MV-4-11 (cell line): ENCODE data around the gene WDR19.
"Not testable (repeated sequence)": the region's sequence is repeated elsewhere in the genome, so short reads cannot be mapped to it uniquely, and the experiment has no call there.

Experiments
- DNase-seq: peaks from one replicate; lab custom pipeline; 2025; lab: John Stamatoyannopoulos, UW

The WDR19 gene

DNA sequence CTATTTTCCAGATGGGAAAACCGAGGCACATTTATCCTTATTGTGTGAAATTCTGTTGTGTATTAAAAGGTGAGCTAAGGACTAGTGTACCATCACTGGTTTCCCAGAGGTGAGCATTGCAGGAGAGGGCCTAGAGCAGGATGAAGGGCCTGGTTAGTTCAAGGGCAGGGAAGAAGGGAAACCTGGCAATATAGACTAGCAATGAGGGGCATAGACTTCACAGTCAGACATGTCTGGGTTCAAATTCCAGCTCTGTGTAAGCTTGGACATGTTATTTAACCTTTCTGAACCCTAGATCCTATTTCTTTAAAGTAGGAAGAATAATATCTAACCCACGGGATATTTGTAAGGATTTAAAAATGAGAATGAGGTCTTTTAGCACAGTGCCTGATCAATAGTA is 50.8 kb downstream of the WDR19 start:
- DNase-seq = no peak

DNA sequence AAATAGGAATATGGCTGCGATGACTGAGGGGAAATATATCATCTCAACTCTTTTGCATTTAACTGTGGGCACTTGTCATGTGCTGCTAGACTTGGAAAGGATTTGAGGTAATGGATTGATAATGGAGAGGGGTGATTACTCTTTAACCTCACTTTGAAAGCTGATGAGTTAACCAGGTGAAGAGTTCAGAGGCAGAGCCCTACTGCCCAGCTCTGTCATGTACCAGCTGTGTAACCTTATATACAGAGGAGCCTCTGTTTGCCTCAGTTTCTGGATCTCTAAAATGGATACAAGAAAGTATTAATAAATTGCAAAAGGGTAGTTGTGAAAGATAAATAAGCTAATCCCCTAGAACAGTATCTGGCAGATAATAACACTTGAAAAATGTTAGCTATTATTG is 51.5 kb downstream of the WDR19 start:
- no peak for DNase-seq

- no peak for DNase-seq
Measured at GRCh38 chr4:39235021-39235420, 52.7 kb downstream of the WDR19 start.

- DNase-seq = no peak
Measured at GRCh38 chr4:39235696-39236095, 53.4 kb downstream of the WDR19 start.

DNA sequence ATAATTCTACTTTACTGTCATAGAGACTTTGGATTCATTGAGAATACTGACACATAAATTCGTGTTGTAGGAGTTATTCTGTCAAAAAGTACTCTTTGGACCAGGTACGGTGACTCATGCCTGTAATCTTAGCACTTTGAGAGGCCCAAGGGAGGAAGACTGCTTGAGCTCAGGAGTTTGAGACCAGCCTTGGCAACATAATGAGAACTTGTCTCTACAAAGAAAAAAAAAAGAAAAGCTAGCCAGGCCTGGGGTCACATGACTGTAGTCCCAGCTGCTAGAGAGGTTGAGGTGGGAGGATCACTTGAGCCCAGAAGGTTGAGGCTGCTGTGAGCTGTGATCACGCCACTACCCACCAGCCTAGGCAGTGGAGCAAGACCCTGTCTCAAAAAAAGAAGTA is 54.9 kb downstream of the WDR19 start:
- no peak for DNase-seq

GRCh38 chr4:39243462-39243861 is 61.1 kb downstream of the WDR19 start:
- DNase-seq = no peak

- DNase-seq = no peak
Measured at GRCh38 chr4:39255266-39255665, 72.9 kb downstream of the WDR19 start.

GRCh38 chr4:39255871-39256270 is 73.5 kb downstream of the WDR19 start:
- no peak for DNase-seq

DNA sequence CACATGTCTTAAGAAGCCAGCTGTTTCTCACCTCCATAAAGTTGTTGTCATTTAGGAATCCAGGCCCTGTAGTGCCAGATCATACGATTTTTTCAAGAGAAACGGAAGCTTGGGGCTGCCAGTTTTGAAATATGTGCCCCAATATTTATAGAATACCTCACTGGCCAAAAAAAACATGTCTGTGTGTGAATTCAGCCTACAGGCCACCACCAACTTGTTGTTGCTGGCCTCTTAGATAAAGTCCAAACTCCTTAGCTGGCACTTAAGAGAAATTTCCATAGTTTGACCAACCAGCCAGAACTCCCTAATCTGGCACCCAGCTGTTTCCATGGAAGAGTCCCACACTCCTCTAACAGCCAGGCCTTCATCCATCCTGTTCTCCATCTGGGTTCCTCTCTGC is 74.1 kb downstream of the WDR19 start:
- DNase-seq = no peak

GRCh38 chr4:39259571-39260330 is 77.4 kb downstream of the WDR19 start:
- no peak for DNase-seq

DNA sequence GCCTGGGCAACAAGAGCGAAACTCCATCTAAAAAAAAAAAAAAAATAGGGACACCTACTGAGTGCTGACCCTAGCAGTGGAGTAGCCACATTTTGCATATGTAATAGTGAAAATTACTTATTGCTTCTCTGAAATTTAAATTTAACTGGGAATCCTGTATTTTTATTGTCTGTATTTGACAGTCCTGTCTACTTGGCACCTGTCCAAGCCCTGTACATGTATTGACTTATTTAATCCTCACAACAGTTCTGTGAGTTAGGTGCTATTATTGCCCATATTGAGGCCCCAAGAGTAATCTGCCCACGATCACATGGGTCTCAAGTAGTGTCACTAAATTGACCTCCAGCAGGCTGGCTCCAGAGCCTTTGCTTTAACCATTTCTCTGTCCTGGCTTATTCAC is 81.6 kb downstream of the WDR19 start:
- DNase-seq = no peak

DNA sequence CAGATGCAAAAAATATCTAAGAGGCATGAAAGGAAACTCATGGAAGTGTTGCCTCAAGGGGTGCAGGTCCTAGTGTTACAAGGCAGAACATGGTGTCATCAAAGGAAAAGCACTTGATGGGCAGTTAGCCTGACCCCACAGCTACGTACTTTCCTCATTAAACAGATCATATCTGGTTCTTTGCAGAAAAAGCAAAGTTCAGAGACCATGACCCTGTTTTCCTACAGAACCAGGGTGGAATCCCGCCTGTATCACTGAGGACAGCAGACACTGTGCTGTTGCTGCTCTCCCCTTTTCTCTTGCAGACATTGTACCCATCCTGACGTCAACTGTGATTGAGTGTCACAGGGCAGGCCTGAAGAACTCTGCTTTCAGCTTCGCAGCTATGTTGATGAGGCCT is 92.2 kb downstream of the WDR19 start:
- no peak for DNase-seq

DNA sequence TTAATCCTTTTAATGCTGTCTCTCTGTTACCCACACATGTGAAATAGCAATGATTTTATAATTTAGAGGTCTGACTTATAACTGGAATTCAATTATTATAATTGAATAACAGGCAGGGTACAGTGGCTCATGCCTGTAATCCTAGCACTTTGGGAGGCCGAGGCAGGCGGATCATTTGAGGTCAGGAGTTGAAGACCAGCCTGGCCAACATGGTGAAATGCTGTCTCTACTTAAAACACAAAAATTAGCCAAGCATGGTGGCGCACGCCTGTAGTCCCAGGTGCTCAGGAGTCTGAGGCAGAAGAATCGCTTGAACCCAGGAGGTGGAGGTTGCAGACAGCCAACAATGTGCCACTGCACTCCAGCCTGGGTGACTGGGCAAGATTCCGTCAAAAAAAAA is 95.3 kb downstream of the WDR19 start:
- DNase-seq = not testable (repeated sequence)

- no peak for DNase-seq
Measured at GRCh38 chr4:39278476-39278875, 96.1 kb downstream of the WDR19 start.

GRCh38 chr4:39279416-39279815 is 97.1 kb downstream of the WDR19 start:
- DNase-seq = no peak

- DNase-seq = no peak
Measured at GRCh38 chr4:39280770-39281169, 98.4 kb downstream of the WDR19 start.

DNA sequence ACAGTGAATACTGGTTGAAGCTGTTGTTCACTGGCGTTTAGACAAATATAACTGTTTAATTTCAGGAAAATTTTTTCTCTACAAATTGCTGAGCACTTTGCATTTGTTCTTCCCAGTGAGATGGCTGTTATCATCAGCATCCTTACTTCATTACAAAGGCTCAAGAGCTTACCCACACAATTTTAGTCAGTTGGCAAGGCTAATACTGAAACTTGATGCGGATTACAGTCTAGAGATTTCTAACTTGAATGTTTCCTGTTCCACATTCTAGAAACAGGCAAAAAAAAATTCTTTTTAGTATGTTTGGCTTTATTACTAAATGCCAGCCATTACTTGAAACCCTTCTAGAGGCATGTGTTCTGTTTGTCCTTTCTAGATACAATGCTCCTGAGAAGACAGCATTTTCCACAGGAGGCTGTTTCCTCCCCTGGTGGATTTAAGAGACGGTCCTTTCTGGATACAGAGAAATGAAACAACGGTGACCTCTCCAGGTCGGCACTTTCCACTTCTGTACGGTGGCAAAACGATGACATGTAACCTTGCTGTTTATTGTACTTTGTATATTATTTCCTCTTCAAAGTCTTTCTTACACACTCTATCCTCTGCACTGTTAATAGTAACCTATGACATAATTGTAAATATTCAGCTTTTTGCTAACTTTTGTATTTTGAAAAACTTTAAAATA is 102.9 kb downstream of the WDR19 start:
- peak; percentile 30 for DNase-seq

GRCh38 chr4:39285853-39286252 is 103.5 kb downstream of the WDR19 start:
- no peak for DNase-seq

DNA sequence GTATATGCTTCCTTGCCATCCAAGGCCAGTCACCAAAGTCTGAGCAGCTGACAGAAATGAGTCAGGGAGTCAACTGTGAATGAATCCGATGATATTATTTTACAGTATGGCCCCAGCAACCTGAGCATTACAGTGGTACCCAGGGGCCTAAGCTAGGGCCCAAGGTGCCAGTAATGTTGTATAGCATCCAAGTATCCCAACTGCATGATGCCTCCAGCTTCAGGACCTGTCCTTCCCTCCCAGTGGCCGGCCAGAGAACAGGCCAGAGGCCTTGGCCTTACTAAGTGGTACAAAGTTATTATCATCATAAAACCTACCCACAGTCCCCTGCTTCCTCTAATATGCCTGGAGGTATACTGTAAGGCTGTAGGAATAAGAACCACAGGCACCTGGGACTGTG is 103.9 kb downstream of the WDR19 start:
- no peak for DNase-seq

DNA sequence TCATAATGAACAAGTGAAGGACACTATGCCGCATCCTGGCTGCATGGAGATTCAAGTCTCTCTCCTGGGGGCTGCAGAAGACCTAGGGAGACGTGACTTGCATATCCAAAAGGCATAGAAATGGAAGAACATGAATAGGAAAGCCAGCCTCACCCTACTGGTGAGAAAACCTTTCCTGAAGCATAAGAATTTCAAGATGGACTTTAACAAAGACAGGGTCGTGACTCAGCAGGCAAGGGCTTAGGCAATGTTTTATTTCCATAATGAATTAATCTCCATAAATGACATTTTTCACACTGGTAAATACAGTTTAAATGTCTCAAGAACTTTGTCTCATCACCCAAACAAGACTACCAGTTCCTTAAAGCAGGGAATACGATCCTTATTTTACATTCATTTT is 104.9 kb downstream of the WDR19 start:
- DNase-seq = no peak

DNA sequence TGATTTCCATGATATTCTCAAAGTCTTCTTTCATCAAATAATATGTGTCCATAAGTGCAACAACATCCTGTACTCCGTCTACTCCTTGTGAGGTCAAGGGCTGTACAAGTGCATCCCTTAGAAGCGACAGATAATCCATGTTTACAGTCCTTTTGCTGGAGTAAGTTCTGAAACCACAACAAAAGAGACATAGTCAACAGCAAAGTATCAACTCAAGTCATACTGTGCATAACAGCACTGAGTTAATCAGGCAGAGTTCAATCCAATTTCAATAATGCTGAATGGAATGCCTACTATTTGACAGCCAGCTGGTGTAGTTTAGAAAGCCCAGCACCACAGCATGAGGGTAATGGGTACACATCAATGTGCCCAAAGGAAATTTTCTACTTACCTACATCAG is 109.4 kb downstream of the WDR19 start:
- no peak for DNase-seq

DNA sequence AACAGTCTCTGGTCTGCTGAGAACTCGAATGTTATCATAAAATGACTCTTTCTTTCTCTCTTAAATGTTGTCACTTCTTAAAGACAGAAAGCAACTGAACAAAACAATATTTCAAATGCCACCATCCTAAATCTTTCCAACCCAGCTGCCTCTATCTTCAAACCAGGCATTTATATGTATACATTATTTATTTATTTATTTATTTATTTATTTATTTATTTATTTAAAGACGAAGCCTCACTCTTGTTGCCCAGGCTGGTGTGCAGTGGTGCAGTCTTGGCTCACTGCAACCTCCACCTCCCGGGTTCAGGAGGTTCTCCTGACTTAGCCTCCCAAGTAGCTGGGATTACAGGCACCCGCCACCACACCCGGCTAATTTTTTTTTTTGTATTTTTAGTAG is 110.1 kb downstream of the WDR19 start:
- not testable (repeated sequence) for DNase-seq

GRCh38 chr4:39295784-39296183 is 113.5 kb downstream of the WDR19 start:
- DNase-seq = no peak

GRCh38 chr4:39302901-39303300 is 120.6 kb downstream of the WDR19 start:
- DNase-seq = no peak
